DND-41 (cell line): ENCODE measurements around the gene HNRNPH3.

Source experiments
- EZH2 ChIP-seq: IDR thresholded peaks from 3 replicates; pipeline ENCODE4 v1.6.1; 2012; ENCODE audit warnings: borderline replicate concordance, low read depth, mild to moderate bottlenecking, moderate library complexity, low read length, inconsistent platforms; ENCODE audit not compliant: severe bottlenecking
- TF ChIP-seq, protein P1 (sequence below): IDR thresholded peaks from 2 replicates; pipeline ENCODE4 v1.5.1; 2012; ENCODE audit warnings: borderline replicate concordance, low read length, moderate library complexity, mild to moderate bottlenecking; ENCODE audit not compliant: poor library complexity, severe bottlenecking; ENCODE audit errors: extremely low read depth

GRCh38 chr10:68340358-68341080, 8.7 kb downstream of the HNRNPH3 start:
- TF ChIP-seq, protein P1, sequence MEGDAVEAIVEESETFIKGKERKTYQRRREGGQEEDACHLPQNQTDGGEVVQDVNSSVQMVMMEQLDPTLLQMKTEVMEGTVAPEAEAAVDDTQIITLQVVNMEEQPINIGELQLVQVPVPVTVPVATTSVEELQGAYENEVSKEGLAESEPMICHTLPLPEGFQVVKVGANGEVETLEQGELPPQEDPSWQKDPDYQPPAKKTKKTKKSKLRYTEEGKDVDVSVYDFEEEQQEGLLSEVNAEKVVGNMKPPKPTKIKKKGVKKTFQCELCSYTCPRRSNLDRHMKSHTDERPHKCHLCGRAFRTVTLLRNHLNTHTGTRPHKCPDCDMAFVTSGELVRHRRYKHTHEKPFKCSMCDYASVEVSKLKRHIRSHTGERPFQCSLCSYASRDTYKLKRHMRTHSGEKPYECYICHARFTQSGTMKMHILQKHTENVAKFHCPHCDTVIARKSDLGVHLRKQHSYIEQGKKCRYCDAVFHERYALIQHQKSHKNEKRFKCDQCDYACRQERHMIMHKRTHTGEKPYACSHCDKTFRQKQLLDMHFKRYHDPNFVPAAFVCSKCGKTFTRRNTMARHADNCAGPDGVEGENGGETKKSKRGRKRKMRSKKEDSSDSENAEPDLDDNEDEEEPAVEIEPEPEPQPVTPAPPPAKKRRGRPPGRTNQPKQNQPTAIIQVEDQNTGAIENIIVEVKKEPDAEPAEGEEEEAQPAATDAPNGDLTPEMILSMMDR, result no peak
- no peak for TF ChIP-seq EZH2
